Stimulated activated naive CD4-positive, alpha-beta T cell treated with Interleukin-2 at 50 U/mL for 16 hours (primary cell): ENCODE measurements around the gene PTPRD.

Source experiments
- DNase-seq: peaks from one replicate; lab custom pipeline; 2025; lab: John Stamatoyannopoulos, UW

PTPRD gene

GRCh38 chr9:8772302-8772701 is 1840.5 kb downstream of the PTPRD start:
- DNase-seq = no peak

- no peak for DNase-seq
Measured at GRCh38 chr9:8769153-8769552, 1843.6 kb downstream of the PTPRD start.

DNA sequence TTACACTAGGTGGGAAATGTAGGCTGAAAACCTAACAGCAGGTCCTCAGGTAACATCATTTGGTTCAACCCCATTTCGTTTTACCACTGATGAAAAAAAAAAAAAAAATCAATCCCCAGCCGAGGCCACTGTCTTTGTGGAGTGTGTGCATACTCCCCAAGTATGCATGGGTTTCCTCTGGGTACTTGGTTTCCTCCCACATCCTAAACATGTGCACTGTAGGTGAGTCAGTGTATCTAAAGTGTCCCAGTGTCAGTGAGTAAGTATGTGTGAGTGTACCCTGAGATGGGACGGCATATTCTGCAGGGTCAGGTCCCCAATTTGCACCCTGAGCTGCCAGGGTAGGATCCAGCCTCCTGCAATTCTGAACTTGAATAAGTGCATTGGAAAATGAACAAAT is 1846.7 kb downstream of the PTPRD start:
- DNase-seq = no peak

DNA sequence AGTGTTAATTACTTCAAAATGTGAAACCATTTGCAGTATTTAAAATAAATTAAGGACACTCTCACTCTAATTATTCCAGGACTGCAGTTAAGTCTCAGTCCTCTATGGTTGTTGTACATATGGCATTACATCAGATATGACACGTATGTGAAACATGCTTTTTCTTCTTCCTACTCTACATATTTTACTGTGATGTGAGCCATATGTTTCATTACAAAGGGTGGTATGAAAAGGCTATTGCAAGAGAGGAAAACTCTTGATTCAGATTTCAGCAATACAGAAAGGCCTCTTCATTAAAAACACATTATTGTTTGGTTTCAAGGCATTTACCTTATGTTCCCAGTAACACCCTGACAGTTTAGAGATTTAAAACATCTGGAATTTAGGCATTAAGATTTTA is 1848.8 kb downstream of the PTPRD start:
- no peak for DNase-seq

- DNase-seq = no peak
Measured at GRCh38 chr9:8762479-8763085, 1850.2 kb downstream of the PTPRD start.

GRCh38 chr9:8760000-8760767 is 1852.6 kb downstream of the PTPRD start:
- DNase-seq = no peak

DNA sequence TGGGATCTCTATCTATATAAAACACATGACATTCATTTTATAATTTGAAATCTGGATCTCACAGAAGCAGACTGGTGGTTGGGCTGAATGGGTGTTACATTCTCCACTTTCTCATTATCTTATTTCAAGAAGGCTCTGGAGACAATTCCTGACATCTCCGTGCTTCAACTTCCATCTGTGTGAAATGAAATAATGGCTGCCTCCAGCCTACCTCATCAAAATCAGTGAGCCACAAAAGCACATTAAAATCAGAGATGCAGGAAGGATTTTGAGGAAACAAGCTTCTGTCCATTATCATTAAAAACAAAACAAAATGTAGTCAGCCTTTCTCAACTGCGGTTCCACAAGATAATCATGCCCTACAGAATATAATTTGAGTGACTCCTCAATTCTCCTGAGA is 1854.9 kb downstream of the PTPRD start:
- no peak for DNase-seq

DNA sequence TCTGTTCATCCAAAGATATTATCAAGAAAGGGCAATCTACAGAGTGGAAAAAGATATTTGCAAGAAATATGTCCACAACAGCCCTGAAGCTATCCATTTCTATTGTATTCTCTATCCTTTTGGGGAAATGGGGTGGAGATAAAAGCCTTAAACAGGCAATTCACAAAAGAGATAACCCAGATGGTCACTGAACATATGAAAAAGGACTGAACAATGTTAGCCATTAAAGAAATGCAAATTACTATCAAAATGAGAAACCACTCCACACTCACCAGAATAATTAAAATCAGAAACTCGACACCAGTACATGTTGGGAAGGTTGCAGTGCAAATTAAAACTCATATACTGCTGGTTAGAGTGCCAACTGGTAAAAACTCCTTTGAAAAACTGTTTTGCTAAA is 1858.1 kb downstream of the PTPRD start:
- DNase-seq = no peak

DNA sequence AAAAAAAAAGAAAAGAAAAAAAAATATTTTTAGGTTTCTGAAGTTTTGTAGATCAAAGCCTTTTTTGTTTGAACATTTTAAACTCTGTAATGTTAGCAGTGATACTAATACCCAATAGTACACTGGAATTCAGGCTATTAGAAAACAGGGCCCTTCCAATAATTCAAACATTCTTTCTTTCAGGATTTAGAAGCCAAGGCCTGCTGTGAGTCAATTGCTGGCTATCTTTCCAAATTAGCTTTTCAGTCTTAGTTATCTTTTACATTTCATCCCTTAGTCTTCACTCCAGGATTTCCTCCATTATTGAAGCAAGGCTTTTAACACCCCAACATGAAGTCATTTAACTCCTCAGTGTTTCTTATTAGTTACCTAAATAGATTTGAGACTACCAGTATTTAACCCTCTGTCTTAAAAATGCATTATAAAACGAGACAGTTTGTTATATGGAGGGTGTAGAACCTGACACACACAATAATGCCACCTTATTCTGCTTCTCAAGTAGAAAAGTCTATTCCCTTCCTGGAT is 1861.3 kb downstream of the PTPRD start:
- no peak for DNase-seq

- no peak for DNase-seq
Measured at GRCh38 chr9:8750639-8751051, 1862.2 kb downstream of the PTPRD start.

- no peak for DNase-seq
Measured at GRCh38 chr9:8745347-8745746, 1867.5 kb downstream of the PTPRD start.

GRCh38 chr9:8738945-8739344 is 1873.9 kb downstream of the PTPRD start:
- no peak for DNase-seq

GRCh38 chr9:8736805-8737204 is 1876.0 kb downstream of the PTPRD start:
- no peak for DNase-seq

DNA sequence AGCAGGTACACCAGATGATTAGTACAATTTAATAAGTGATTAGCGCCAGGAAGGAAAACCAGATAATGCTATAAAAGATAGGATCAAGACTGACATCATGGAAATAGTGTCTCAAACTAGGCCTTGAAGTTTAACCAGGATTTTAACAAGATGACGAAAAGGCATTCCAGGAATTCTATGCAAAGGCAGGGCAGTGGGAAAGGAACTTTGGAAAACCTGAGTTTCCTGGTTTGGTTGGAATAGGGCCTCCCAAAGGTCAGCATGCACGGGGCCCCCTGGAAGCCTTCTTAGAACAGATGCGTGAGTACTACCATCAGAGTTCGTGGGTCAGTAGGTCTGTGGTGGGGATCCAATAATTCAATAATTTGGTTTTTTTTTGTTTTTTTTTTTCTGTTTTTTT is 1878.0 kb downstream of the PTPRD start:
- no peak for DNase-seq

DNA sequence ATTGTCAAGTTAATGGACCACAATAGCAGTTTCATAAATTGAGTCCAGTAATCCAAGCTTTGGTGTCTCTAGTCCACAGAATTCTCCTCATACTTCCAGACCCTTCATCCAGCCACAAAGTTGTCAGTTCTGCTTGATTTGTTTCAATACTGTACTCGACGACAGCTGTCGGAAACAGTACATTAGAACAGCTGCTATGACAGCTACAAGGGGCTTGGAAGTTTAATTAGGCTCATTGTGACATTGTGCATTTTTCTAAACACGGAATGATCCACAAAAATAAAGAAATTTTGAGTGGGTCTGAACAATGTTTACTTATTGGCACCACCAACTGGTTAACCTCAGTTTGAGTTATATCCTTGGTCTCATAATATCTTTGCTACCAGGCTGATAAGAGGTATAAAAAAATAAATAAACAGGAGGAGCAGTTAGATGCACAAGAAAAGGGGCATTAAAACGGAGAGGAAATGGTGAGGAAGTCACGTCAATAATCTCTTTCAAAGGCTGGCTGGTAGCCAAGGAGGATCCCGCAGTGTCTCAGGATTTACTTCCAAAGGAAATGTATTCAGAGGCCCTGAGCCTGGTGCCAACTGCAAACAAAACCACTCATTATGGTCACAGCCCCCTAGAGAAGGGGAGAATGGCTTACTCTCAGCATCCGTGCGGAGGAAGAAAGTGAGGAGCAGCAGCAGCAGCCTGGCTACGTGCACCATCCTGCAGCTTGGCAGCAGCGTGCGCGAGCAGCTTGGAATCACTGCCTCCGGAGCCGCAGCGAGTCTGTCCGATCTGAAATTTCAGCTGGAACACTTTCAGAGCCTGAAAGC is 1879.5 kb downstream of the PTPRD start:
- no peak for DNase-seq

DNA sequence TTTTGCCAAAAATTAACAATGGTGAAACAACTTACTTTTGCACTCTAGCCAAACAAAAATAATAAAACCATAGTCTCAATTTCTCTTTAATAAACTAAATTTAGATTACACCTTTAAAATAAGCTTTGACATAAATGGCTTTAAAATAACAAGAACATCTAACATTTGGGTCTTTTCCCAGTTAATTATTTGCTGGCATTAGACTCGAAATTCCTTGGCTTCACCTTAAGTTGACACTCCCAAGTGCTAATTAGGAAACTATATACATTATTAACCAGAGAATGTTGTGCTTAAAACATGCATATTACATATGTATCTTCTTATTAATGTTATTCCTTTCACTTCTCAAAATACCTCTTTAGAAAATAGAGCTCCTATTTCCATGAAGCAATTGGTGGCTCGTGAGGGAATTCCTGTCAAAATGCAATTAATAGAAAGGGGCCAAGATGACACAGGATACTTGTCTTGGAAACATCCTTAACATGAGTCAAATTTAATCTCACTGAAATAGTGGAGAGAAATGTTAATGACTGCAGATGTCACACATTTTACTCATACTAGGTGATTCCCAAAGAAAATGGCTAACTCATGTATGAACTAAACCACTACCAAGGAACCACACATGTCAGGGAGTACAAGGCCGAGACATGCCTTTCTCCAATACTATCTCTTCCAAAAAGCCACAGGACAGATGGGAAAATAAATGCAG is 1880.3 kb downstream of the PTPRD start:
- no peak for DNase-seq

GRCh38 chr9:8730618-8731017 is 1882.2 kb downstream of the PTPRD start:
- DNase-seq = no peak

DNA sequence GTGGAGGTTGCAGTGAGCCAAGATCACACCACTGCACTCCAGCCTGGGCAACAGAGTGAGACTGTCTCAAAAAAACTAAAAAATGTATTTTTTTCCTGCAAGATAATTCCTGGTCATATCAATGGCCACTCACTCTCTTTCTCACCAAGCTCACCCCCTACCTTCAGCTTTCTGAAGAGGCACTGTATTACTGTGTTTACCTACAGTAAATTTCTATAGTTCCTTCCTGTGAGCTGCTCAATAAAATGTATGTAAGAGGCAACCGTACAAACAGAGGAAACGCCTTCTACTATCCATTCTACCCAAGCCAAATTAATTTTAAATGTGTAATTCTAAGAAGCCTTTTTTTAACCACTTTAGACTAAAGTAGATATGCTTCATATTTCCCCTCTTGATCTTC is 1883.9 kb downstream of the PTPRD start:
- DNase-seq = no peak

- DNase-seq = no peak
Measured at GRCh38 chr9:8727191-8727590, 1885.6 kb downstream of the PTPRD start.

GRCh38 chr9:8726692-8727091 is 1886.1 kb downstream of the PTPRD start:
- no peak for DNase-seq

DNA sequence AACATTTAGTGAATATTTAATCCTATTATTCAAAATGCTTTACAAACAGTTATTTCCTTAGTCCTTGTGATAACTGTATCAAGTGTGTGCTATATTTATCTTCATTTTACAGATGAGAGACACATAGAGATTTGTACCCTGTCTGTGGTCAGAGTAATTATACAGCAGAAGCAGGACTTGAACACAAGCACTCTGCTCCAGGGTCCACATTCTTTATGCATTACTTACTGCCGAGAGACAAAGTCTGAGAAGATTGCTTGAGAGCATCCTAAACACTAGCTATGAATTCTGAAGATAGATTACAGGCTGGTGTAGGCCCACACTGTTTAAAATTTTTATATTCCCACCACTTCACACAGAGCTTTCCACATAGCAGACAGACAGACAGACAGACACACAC is 1887.2 kb downstream of the PTPRD start:
- no peak for DNase-seq
